ENCODE measurements around the gene SNPH. TPM values are rescaled to one million over a fixed set of nuclear protein-coding genes. Genes with fewer than 3 reads are reported as not detected.

Gene SNPH
- total RNA-seq = 3.4 and 3.9 TPM in 2 replicates

GRCh38 chr20:1266167-1266973 lies at the start of gene SNPH:
SNPH (plus strand) TSS chr20:1266294; CDS start chr20:1296240, 29,946 bp downstream.

GRCh38 chr20:1225783-1226654 lies 40.1 kb upstream of the SNPH start, which contains the start of gene RAD21L1:
RAD21L1 (plus strand) TSS chr20:1226044; CDS start chr20:1228454, 2,410 bp downstream.

GRCh38 chr20:1328680-1329330 lies 62.7 kb downstream of the SNPH start, which contains the start of gene SDCBP2:
SDCBP2 (minus strand) TSS chr20:1329139; CDS start chr20:1320416, 8,723 bp downstream.

Other genes starting within 250 kb of the SNPH start
- 123 and 210 TPM in 2 replicates for gene PSMF1, start 147.7 kb upstream of the SNPH start, total RNA-seq
- gene TMEM74B, start 81.3 kb upstream of the SNPH start, total RNA-seq = not detected in 2 replicates
- gene C20orf202, start 62.8 kb upstream of the SNPH start, total RNA-seq = not detected in 2 replicates
- not detected in 2 replicates for gene RAD21L1, start 40.2 kb upstream of the SNPH start, total RNA-seq
- 2.6 and 4.7 TPM in 2 replicates for gene SDCBP2, start 62.8 kb downstream of the SNPH start, total RNA-seq
- 148 and 164 TPM in 2 replicates for gene FKBP1A, start 126.8 kb downstream of the SNPH start, total RNA-seq
- gene NSFL1C, start 200.6 kb downstream of the SNPH start, total RNA-seq = 27.3 and 27.9 TPM in 2 replicates
- not detected in 2 replicates for gene SIRPB2, start 225.1 kb downstream of the SNPH start, total RNA-seq